HCT116 (cell line): Measurements from ENCODE around the gene SVIL. TPM values are rescaled to one million over a fixed set of nuclear protein-coding genes. Genes with fewer than 3 reads are reported as not detected.
"Not testable (repeated sequence)": the region's sequence is repeated elsewhere in the genome, so short reads cannot be mapped to it uniquely, and the experiment has no call there.

Experiments
- ATAC-seq: fragments of 200-7000 bp; cut with Tn5 transposase; 2 replicates; pipeline ENCODE4 v1.9.1; 2020; ENCODE audit warnings: mild to moderate bottlenecking, moderate library complexity
- BruUV-seq: library from RNA; stranded (reverse); fragments of 400-500 nt; replicated peaks from 2 replicates; lab custom pipeline; 2021; lab: Mats Ljungman, UMichigan
- CTCF ChIA-PET: fragments of 300-600 bp; sonication (Branson Sonifier 250); formaldehyde crosslinking; loops from one replicate; lab custom pipeline; 2021; ENCODE audit warnings: antibody characterized with exemption; lab: Charles Lee
- POLR2A ChIA-PET: fragments of 300-600, 350-600 bp; sonication (Branson Sonifier 250); formaldehyde crosslinking; loops from one replicate; lab custom pipeline; 2021; ENCODE audit warnings: antibody characterized with exemption; lab: Charles Lee
- RAD21 ChIA-PET, 2 experiments: fragments of 300-600 bp; sonication (Branson Sonifier 250); formaldehyde crosslinking; loops; one replicate each; lab custom pipeline; 2023; ENCODE audit warnings: low total read pairs in 2 of 2; ENCODE audit not compliant: uncharacterized antibody in 2 of 2, unreplicated experiment in 2 of 2, low non-redundant PET in 1 of 2; lab: Charles Lee
- DNase-seq: peaks from one replicate; pipeline ENCODE4 v3.0.0-alpha.2; 2010; ENCODE audit warnings: low read depth, low spot score
- H2AFZ ChIP-seq: fragments of 200-600 bp; shearing (Covaris generic), sonication (generic); 2 replicates; pipeline ENCODE4 v1.6.1; 2017; ENCODE audit warnings: low read depth, mixed run types, mixed read lengths, antibody characterized with exemption, low read length; ENCODE audit not compliant: poor library complexity, severe bottlenecking
- H3K27ac ChIP-seq: 2 replicates; pipeline ENCODE4 v1.5.1; 2012; ENCODE audit warnings: low read depth, low read length
- H3K27me3 ChIP-seq: fragments of 200-600 bp; sonication (generic); 2 replicates; pipeline ENCODE4 v1.6.1; 2016; ENCODE audit warnings: mixed run types, low read length, mixed read lengths; ENCODE audit not compliant: insufficient read depth
- H3K36me3 ChIP-seq, 2 experiments: fragments of 200-500 bp in 1 of 2; fragments of 200-600 bp in 1 of 2; sonication (Bioruptor generic) in 1 of 2; sonication (generic) in 1 of 2; 2 replicates each; pipeline versions ENCODE4 v1.5.1 to v1.6.1; 2014 to 2016; ENCODE audit warnings: low read length in 2 of 2, inconsistent platforms in 1 of 2, mixed read lengths in 1 of 2, mixed run types in 1 of 2; ENCODE audit not compliant: insufficient read depth in 2 of 2, control insufficient read depth in 1 of 2
- H3K4me1 ChIP-seq, 2 experiments: fragments of 200-600 bp in 1 of 2; sonication (generic) in 1 of 2; 2 replicates each; pipeline versions ENCODE4 v1.5.1 to v1.6.1; 2012 to 2017; ENCODE audit warnings: low read length in 2 of 2, inconsistent platforms in 1 of 2, mild to moderate bottlenecking in 1 of 2, mixed read lengths in 1 of 2, mixed run types in 1 of 2, moderate library complexity in 1 of 2; ENCODE audit not compliant: insufficient read depth in 2 of 2, control insufficient read depth in 1 of 2
- H3K4me2 ChIP-seq: fragments of 200-600 bp; sonication (generic); 2 replicates; pipeline ENCODE4 v1.6.1; 2017; ENCODE audit warnings: mixed run types, low read length, mixed read lengths
- H3K4me3 ChIP-seq, 2 experiments: fragments of 200-600 bp in 1 of 2; sonication (generic) in 1 of 2; replicated peaks in 1 of 2; 2 replicates each; pipeline ENCODE4 v1.5.1; 2011 to 2016; ENCODE audit warnings: low read length in 2 of 2, control low read depth in 1 of 2, low read depth in 1 of 2, mild to moderate bottlenecking in 1 of 2, mixed read lengths in 1 of 2, mixed run types in 1 of 2
- H3K79me2 ChIP-seq: fragments of 200-600 bp; sonication (generic); 2 replicates; pipeline ENCODE4 v1.6.1; 2017; ENCODE audit warnings: mild to moderate bottlenecking, mixed run types, low read length, moderate library complexity, mixed read lengths; ENCODE audit not compliant: insufficient read depth
- H3K9ac ChIP-seq: fragments of 200-600 bp; sonication (generic); 2 replicates; pipeline ENCODE4 v1.6.1; 2016; ENCODE audit warnings: low read length, mixed read lengths
- H3K9me2 ChIP-seq: fragments of 200-600 bp; sonication (generic), shearing (Covaris generic); 2 replicates; pipeline ENCODE4 v1.6.1; 2017; ENCODE audit warnings: mixed run types, mild to moderate bottlenecking, moderate library complexity; ENCODE audit not compliant: insufficient read depth
- H3K9me3 ChIP-seq, 2 experiments: fragments of 200-500 bp in 1 of 2; fragments of 200-600 bp in 1 of 2; sonication (Bioruptor generic) in 1 of 2; sonication (generic) in 1 of 2; 2 replicates each; pipeline ENCODE4 v1.6.1; 2014 to 2017; ENCODE audit warnings: low read length in 2 of 2, mixed read lengths in 2 of 2, inconsistent platforms in 1 of 2, low read depth in 1 of 2, mild to moderate bottlenecking in 1 of 2, mixed run types in 1 of 2, moderate library complexity in 1 of 2; ENCODE audit not compliant: control insufficient read depth in 1 of 2, insufficient read depth in 1 of 2
- H4K20me1 ChIP-seq: fragments of 200-600 bp; sonication (generic), shearing (Covaris generic); 2 replicates; pipeline ENCODE4 v1.6.1; 2017; ENCODE audit warnings: mixed run types, mild to moderate bottlenecking, moderate library complexity; ENCODE audit not compliant: insufficient read depth
- CTCF ChIP-seq, 3 experiments: fragments of 200-600 bp in 1 of 3; sonication (generic) in 1 of 3; IDR thresholded peaks in 2 of 3; conservative IDR thresholded peaks in 1 of 3; 2 replicates each; pipeline ENCODE4 v1.5.1; 2012 to 2017; ENCODE audit warnings: low read depth in 2 of 3, low read length in 2 of 3, antibody characterized with exemption in 1 of 3, borderline replicate concordance in 1 of 3, control low read depth in 1 of 3, mild to moderate bottlenecking in 1 of 3, mixed read lengths in 1 of 3, mixed run types in 1 of 3, moderate library complexity in 1 of 3; ENCODE audit not compliant: insufficient read depth in 1 of 3
- EZH2phosphoT487 ChIP-seq: fragments of 200-600 bp; IDR thresholded peaks from 2 replicates; pipeline ENCODE4 v1.6.1; 2018; ENCODE audit warnings: antibody characterized with exemption, borderline replicate concordance
- SP1 ChIP-seq: IDR thresholded peaks from 2 replicates; pipeline ENCODE4 v1.6.1; 2012; ENCODE audit warnings: low read depth
- SRF ChIP-seq: IDR thresholded peaks from 2 replicates; pipeline ENCODE4 v1.6.1; 2012; ENCODE audit warnings: low read depth
- TCF7L2 ChIP-seq: IDR thresholded peaks from 2 replicates; pipeline ENCODE4 v1.7.0; 2011; ENCODE audit warnings: borderline replicate concordance, inconsistent platforms; ENCODE audit not compliant: insufficient read depth, insufficient read length; ENCODE audit errors: extremely low read depth
- ZFX ChIP-seq: fragments of 450-650 bp; IDR thresholded peaks from 2 replicates; pipeline ENCODE4 v1.6.1; 2017
- intact Hi-C: fragments of 100-400 bp; cut with micrococcal nuclease; formaldehyde crosslinking; loops from 2 replicates; pipeline ENCODE4 v1.10.0; 2022
- total RNA-seq: library from RNA; stranded (reverse); gene quantifications from one replicate; pipeline ENCODE4 v1.2.1, GENCODE V29; 2021; ENCODE audit not compliant: unreplicated experiment
- TF ChIP-seq, protein P1 (sequence below): IDR thresholded peaks from 2 replicates; pipeline ENCODE4 v1.6.1; 2012; ENCODE audit warnings: low read depth
- TF ChIP-seq, protein P2 (sequence below): IDR thresholded peaks from 2 replicates; pipeline ENCODE4 v1.6.1; 2011; ENCODE audit warnings: mild to moderate bottlenecking, low read length, moderate library complexity; ENCODE audit not compliant: insufficient replicate concordance; ENCODE audit errors: extremely low read depth

The SVIL gene
- total RNA-seq, 1 experiment from 2014 or later, result 27.0 TPM

GRCh38 chr10:29553544-29554250 is 81.1 kb downstream of the SVIL start:
- no peaks in the 10 kb centered on the region; a peak in 1 of 4 replicates for H3K4me1 ChIP-seq
- TF ChIP-seq TCF7L2 (no peak), CTCF (IDR thresholded peaks at IDR 0.05 in 2 of 3, conservative IDR thresholded peaks at IDR 0.05 in 1 of 3; ENCODE audit: borderline replicate concordance in 1 of 3, insufficient read depth in 1 of 3, low read depth in 2 of 3, low read length in 2 of 3) (no peak), SP1 (no peak), ZFX (no peak), EZH2phosphoT487 (no peak), SRF (no peak)
- TF ChIP-seq, protein P1, sequence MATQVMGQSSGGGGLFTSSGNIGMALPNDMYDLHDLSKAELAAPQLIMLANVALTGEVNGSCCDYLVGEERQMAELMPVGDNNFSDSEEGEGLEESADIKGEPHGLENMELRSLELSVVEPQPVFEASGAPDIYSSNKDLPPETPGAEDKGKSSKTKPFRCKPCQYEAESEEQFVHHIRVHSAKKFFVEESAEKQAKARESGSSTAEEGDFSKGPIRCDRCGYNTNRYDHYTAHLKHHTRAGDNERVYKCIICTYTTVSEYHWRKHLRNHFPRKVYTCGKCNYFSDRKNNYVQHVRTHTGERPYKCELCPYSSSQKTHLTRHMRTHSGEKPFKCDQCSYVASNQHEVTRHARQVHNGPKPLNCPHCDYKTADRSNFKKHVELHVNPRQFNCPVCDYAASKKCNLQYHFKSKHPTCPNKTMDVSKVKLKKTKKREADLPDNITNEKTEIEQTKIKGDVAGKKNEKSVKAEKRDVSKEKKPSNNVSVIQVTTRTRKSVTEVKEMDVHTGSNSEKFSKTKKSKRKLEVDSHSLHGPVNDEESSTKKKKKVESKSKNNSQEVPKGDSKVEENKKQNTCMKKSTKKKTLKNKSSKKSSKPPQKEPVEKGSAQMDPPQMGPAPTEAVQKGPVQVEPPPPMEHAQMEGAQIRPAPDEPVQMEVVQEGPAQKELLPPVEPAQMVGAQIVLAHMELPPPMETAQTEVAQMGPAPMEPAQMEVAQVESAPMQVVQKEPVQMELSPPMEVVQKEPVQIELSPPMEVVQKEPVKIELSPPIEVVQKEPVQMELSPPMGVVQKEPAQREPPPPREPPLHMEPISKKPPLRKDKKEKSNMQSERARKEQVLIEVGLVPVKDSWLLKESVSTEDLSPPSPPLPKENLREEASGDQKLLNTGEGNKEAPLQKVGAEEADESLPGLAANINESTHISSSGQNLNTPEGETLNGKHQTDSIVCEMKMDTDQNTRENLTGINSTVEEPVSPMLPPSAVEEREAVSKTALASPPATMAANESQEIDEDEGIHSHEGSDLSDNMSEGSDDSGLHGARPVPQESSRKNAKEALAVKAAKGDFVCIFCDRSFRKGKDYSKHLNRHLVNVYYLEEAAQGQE, result no peak
- TF ChIP-seq, protein P2, sequence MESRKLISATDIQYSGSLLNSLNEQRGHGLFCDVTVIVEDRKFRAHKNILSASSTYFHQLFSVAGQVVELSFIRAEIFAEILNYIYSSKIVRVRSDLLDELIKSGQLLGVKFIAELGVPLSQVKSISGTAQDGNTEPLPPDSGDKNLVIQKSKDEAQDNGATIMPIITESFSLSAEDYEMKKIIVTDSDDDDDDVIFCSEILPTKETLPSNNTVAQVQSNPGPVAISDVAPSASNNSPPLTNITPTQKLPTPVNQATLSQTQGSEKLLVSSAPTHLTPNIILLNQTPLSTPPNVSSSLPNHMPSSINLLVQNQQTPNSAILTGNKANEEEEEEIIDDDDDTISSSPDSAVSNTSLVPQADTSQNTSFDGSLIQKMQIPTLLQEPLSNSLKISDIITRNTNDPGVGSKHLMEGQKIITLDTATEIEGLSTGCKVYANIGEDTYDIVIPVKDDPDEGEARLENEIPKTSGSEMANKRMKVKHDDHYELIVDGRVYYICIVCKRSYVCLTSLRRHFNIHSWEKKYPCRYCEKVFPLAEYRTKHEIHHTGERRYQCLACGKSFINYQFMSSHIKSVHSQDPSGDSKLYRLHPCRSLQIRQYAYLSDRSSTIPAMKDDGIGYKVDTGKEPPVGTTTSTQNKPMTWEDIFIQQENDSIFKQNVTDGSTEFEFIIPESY, result no peak
- no peaks in the 10 kb centered on the region for H3K9me2 ChIP-seq
- no peak overlapping the region for H2AFZ ChIP-seq
- H3K27me3 ChIP-seq, result no peaks in the 10 kb centered on the region
- no peaks in the 10 kb centered on the region for H3K9me3 ChIP-seq
- H3K4me2 ChIP-seq, result no peak overlapping the region
- ChIA-PET POLR2A (no interaction called here), CTCF (no interaction called here), RAD21 (no interaction called here)
- H3K79me2 ChIP-seq, result no peaks in the 10 kb centered on the region
- DNase-seq (no peak), ATAC-seq (no peak)
- H3K4me3 ChIP-seq, result no peak overlapping the region
- no peaks in the 10 kb centered on the region for H4K20me1 ChIP-seq
- H3K9ac ChIP-seq, result no peak overlapping the region
- H3K36me3 ChIP-seq, result peaks cover 5% of the 10 kb centered on the region in 2 experiments; a peak in 2 of 4 replicates
- H3K27ac ChIP-seq, result no peak overlapping the region
- BruUV-seq, result no TSS peak
- intact Hi-C loops, result no loop called here

DNA sequence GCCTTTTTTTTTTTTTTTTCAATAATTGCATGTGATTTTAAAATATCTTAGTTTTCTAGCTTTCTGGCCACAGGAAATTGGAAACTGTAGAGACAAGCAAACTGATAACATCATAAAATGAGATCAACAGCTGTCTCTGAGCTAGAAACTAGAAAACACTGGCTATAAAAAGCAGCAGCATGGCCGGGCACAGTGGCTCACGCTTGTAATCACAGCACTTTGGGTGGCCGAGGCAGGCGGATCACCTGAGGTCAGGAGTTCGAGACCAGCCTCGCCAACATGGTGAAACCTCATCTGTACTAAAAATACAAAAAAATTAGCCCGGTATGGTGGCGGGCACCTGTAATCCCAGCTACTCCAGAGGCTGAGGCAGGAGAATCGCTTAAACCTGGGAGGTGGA is 81.7 kb downstream of the SVIL start:
- H3K27me3 ChIP-seq, H3K36me3 ChIP-seq, H3K4me2 ChIP-seq, CTCF ChIA-PET, ATAC-seq, H3K9ac ChIP-seq, H3K4me1 ChIP-seq, H2AFZ ChIP-seq, H3K27ac ChIP-seq, BruUV-seq, DNase-seq, H3K9me3 ChIP-seq, H3K79me2 ChIP-seq, POLR2A ChIA-PET, RAD21 ChIA-PET, H3K9me2 ChIP-seq, intact Hi-C loops, H4K20me1 ChIP-seq, H3K4me3 ChIP-seq: not testable (repeated sequence)
